ELR (cell line): ENCODE measurements around the gene MBOAT1.

Source experiments
- DNase-seq: peaks from one replicate; pipeline ENCODE4 v3.0.0-alpha.2; 2015; ENCODE audit warnings: low read depth

The MBOAT1 gene

GRCh38 chr6:20098267-20098876, 113.9 kb downstream of the MBOAT1 start:
- no peak for DNase-seq

- DNase-seq, result no peak
These were observed 115.7 kb downstream of the MBOAT1 start for GRCh38 chr6:20096536-20096935.

- DNase-seq, result no peak
These were observed 116.8 kb downstream of the MBOAT1 start for GRCh38 chr6:20095436-20095835.

GRCh38 chr6:20092071-20092566, 120.2 kb downstream of the MBOAT1 start:
- peak; percentile 57 for DNase-seq

- DNase-seq, result no peak
These were observed 125.3 kb downstream of the MBOAT1 start for GRCh38 chr6:20086992-20087391.

GRCh38 chr6:20085817-20086216, 126.5 kb downstream of the MBOAT1 start:
- no peak for DNase-seq

- DNase-seq, result no peak
These were observed 127.9 kb downstream of the MBOAT1 start for GRCh38 chr6:20084411-20084810.

- DNase-seq, result no peak
These were observed 140.3 kb downstream of the MBOAT1 start for GRCh38 chr6:20071998-20072397.

- no peak for DNase-seq
These were observed 142.2 kb downstream of the MBOAT1 start for GRCh38 chr6:20070047-20070446.

- DNase-seq, result no peak
These were observed 143.2 kb downstream of the MBOAT1 start for GRCh38 chr6:20069021-20069522.

GRCh38 chr6:20068421-20068988, 143.8 kb downstream of the MBOAT1 start:
- DNase-seq, result no peak

GRCh38 chr6:20061952-20062351, 150.3 kb downstream of the MBOAT1 start:
- no peak for DNase-seq

GRCh38 chr6:20060252-20060651, 152.0 kb downstream of the MBOAT1 start:
- DNase-seq, result no peak

- DNase-seq, result no peak
These were observed 153.4 kb downstream of the MBOAT1 start for GRCh38 chr6:20058912-20059311.

- no peak for DNase-seq
These were observed 154.0 kb downstream of the MBOAT1 start for GRCh38 chr6:20058121-20058905.

GRCh38 chr6:20056350-20056992, 155.8 kb downstream of the MBOAT1 start:
- DNase-seq, result peak; percentile 66

- DNase-seq, result no peak
These were observed 156.4 kb downstream of the MBOAT1 start for GRCh38 chr6:20055916-20056315.
